HG03571 (cell line): ENCODE measurements around the gene CARS2.

ENCODE experiments used
- ATAC-seq: cut with Tn5 transposase; IDR thresholded peaks from one replicate; pipeline ENCODE4 v1.9.1; 2021; ENCODE audit not compliant: unreplicated experiment

Gene CARS2

DNA sequence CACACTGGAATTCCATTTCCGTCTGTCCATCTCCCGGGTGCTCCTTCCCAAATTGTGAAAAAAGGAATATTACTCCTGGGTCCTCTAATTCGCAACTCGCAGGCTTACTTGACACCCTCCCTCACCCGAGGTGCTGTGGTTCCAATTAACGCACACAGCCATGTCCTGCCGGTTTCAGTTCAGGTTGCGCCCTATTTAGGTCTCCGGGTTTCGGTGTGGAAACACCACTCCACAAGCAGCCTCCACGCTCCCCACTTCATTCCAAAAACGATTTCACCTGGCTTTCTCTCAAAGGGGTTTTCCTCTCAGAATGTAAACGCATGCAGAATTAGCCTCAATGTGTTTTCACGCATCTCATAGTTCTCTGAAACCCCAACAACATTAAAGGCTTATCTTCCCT is 52.6 kb downstream of the CARS2 start:
- no peak for ATAC-seq

DNA sequence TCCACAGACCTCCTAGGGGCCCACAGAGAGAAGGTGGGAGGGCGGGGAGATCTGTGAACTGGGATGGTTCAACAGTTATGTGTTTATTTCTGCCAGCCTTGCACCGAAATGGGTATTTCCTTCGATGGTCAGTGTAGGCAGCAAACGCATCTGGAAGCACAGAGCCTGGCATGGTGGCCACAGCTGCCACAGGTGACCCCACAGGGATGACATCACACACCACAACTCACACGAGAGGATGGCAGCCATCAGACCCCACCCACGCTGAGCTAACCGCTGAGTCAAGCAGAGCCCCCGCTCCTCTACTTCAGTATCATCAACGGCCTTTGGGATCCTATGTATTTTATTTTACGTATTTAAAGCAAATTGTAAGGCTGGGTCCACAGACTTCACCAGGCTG is 53.2 kb downstream of the CARS2 start:
- ATAC-seq: no peak

- no peak for ATAC-seq
Measured at GRCh38 chr13:110652231-110652730, 53.6 kb downstream of the CARS2 start.

DNA sequence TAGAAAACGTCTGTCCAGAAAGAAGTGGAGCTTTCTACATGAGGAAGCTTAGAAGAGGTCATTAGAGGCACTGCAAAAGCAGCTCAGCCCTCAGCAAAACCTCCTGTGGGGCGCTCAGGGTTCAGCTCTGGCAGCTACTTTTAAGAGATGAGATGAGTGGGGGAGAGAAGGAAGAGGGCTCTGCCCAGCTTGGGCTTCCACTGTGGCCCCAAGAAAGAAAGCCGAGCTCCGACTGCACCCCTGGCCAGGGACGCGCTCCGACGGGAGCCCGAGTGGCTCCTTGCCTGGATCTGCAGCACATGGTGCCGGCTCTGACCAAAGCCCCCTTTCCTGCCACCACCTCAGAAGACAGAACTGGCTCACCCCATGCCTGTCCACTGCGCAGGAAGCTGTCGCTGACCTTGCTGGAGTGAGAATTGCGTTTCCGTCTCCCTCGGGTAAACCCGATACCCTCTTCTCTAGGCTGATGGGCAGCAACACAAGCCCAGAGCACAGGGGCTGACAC is 54.1 kb downstream of the CARS2 start:
- ATAC-seq: no peak

DNA sequence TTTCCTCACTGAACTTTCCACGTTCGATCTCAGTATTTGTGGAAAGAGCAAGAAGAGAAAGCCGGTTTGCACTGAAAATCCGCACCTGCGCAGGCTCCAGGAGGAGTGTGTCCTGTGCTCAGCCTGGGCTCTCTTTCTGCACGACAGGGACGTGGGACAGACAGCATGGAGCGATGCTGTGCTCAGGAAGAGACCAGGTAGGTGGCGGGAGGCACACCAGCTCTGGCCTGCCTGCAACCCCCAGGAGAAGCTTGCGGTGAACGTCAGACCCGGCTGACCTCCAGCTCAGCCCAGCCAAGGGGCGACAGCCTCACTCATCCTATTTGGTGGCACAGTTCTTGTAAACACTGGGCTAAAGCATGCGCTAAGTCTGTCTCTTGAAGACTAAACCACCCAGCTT is 54.6 kb downstream of the CARS2 start:
- ATAC-seq: no peak

- ATAC-seq: no peak
Measured at GRCh38 chr13:110650436-110650835, 55.5 kb downstream of the CARS2 start.

DNA sequence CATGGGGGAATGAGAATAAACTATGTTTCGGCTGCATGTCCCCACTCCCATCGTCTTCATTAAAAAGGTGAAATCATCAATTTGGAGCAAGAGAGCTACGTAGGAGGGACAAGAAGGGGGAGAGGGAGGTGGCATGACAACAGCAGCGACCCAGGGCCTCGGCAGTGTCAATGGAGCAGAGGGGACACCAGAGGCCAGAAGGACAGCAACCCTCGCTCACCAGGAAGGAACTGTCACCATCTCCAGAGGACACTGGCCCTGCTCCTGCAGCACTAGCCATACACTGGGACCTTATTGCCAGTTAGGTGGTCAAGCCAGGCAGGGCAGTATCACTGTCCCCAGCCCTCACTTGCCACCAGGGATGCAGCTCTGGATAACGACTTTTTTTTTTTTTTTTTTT is 56.4 kb downstream of the CARS2 start:
- ATAC-seq: no peak

DNA sequence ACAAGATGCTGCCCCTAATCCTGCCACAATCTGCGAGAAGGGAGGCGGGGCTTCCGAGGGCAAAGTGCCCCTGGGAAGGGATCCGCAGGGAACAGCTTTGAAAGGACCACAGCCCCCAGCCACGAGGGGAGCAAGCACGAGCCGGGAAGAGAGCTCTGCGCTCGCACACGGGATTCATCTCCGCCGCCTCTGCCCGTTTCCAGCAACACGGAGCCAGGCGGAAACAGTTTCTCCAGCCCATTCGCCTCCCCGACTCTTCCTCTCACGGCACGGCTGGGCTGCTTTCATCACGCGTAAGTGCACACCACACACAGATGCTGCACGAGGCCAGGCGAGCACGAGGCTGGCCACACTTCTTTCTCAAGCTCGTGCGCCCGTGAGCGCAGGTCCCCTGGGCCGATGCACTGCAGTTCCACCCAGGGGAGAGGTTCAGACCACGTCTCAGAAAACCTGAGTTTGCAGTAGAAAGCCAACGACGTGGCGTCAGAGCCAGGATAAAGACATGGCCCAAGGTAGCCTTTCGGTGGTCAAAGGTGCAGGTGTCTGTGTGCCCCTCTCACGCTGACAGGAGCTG is 57.0 kb downstream of the CARS2 start:
- no peak for ATAC-seq

DNA sequence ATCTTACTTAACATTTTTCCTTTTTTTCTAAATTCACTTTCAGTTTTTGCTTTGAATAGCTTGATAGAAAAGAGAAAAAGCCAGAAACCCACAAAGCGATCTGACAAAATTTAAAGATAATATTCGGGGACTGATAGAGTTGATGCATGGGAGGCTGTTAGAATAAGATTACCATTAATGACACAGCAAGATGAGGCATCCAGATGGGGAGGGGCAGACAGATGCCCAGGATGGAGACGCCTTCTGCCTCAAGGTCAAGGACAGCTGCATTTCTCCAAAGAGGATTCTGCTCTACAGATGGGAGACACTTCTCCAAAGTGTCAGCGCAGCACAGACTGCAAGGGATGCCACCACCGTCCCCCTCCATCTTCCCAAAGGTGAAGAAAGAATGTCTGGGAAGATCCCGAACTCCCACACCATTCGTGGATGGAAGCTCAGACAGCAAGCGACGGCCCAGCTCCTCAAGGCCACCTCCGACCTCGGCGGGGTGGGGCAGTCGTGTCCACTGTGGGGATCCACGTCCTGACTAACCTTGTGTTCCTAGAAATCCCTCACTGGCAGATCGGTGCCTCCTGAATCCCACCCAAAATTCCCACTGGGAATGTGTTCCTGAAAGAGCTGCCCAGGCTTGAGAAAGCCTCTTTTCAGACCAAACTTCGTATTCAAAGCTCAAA is 57.6 kb downstream of the CARS2 start:
- ATAC-seq: no peak

DNA sequence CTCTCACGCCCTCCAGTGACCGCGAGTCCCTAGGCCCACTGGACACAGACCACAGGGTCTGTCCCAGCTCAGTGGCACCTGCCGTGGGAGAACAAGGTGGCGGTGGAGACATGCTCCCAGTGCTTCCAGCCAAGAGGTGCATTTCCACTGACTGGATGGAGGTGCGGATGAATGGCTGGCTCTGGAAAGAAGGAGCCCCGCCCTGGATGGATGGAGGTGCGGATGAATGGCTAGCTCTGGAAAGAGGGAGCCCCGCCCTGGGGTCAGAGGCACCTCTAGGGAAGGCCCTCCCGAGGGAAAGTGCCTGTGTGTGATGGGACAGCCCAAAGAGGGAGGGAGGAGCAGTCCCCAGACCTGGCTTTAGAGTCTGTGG is 58.6 kb downstream of the CARS2 start:
- ATAC-seq: no peak

GRCh38 chr13:110646442-110647364 is 59.2 kb downstream of the CARS2 start:
- no peak for ATAC-seq

DNA sequence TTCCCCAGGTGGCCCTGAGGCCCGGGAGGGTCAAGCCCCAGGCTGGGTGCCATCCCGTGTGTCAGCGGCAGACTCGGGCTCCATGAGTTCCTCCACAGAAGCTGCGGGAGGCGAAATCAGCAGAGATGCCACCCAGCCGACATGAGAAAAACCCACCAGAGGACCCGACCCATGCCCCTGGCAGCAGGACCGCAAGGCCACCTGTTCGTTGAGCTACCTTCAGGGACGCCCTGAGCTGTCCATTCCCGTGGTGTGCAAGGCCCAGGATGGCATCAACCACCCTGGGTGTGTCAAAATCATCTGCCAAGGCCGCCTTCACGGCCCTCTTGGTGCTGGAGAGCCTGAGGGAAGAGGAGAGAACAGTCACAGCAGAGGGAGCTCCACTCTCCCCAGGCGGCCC is 60.2 kb downstream of the CARS2 start:
- no peak for ATAC-seq

GRCh38 chr13:110644892-110645521 is 60.9 kb downstream of the CARS2 start:
- ATAC-seq: peak; percentile 74

- ATAC-seq: no peak
Measured at GRCh38 chr13:110643768-110644421, 62.0 kb downstream of the CARS2 start.

GRCh38 chr13:110643324-110643723 is 62.6 kb downstream of the CARS2 start:
- no peak for ATAC-seq

DNA sequence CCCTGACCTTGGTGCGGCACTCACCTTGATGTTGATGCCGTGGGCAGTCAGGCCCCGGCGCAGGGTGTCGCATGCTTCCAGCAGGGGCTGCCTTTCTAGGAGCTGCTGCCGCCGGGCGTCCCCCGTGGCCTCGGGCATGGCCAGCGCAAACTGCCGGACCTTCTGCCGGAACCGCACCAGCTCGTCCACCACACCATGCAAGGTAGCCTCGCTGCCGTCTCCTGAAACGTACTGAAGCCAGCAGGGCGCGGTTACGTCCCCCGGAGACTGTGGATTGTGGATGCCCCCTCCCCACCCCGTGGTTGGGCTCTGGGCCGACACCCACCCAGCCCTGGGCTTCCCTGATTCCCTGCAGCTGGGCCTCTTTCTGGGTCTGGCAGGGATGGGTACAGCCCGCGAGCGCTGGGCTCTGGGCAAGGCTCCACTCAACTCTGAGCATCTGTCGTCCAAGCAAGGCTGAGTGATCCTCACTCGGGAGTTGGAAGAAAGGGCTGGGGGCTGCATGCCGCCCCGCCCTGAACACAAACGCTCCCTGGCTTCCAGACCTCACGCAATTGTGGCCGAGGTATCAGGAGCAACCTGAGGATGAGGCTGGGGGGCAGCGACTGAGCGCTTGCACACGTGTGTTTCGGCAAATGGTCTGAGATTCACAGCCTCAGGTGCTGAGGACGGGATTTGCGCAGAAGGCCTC is 63.5 kb downstream of the CARS2 start:
- ATAC-seq: no peak

DNA sequence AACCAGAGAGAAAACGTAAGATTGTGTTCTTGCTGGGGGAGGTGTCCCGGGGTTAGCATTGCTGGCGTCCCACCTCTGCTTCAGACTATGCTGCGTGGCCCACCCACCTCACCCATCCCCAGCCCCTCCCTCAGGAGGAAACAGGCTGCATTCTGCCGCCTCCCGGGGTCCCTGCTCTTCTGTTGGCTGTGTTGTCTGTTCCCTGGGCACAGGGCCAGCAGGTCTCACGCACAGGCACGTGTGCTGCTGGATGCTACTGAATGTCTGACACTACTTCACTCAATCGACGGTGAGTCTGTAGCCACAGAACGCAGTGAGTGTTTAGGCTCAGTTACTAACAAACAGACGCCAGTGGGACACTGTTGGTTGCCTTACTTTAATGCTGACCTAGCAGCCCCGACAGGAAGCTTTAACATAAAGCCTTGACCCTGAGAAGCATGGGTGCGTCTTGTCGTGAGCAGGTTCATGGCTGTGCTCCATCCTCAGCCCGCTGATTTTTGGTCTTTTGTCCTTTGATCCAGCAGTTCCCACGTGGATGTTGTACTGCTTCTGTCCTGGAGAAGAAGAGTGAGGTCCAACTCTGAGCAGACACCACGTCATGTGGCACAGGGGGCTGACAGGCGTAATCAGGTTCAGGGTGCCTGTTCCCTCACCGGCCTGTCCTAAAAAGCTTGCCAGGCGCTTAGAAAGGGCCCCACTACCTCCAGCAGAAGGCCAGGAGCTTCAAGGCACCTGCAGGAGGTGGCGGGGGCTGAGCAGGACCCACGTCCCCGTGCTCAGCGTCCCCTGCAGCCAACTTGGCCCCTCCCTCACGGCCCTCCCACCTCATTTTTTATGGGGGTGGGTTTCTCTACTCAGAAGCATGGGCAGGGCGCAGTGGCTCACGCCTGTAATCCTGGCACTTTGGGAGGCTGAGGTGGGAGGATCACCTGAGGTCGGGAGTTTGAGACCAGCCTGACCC is 64.6 kb downstream of the CARS2 start:
- no peak for ATAC-seq

DNA sequence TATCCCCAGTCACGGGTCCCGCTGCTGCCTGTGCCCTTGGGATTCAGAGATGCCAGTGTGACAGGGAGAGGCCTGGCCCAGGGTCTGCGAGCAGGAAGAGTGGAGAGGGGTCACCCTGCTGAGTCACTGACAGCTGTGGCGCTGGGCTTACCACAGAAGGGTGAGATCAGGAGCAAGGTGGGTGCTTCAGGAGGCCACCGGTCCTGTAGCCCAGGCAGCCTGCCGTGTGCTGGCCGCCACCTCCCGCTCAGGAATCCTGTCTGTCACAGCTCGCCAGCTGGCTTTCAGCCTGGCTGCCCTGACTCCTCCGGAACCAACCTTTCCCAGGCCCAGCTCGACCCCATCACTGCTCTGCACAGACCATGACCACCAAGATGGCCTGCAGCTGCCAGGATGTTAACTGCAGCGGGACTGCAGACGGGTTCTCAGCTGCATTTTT is 65.3 kb downstream of the CARS2 start:
- ATAC-seq: no peak

DNA sequence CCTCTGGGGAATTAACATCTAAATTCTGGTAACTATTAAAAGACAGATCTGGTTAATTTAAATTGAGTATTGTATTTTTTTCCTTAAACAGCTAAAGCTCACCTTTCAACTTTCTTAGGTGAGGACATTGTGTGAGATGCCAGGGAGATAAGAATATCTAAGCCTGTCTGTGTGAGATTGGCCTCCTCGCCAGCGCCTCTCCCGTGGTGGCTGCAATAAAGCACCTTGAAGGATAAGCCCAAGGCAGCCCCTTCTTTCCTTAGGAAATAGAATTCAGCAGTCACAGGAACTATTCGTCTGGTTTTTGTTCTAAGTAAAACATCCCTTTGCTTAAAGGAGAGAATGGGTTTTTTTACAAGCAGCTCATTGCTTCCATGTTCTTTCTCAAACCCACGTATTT is 66.0 kb downstream of the CARS2 start:
- no peak for ATAC-seq
